ENCODE measurements around the gene RGS14.
A peak's percentile ranks its signal among the peaks of the same experiment; 100 is the strongest.

Gene RGS14

GRCh38 chr5:177402271-177403043 lies 44.7 kb downstream of the RGS14 start:
- H3K27ac ChIP-seq (ENCODE audit: low read depth in 2 of 2, low read length in 2 of 2) = peak overlapping the region; percentile 70 to 76
- H3K9me3 ChIP-seq (ENCODE audit: control insufficient read depth in 2 of 2, low read length in 2 of 2) = no peaks in the 10 kb centered on the region
- peaks cover 45% of the 10 kb centered on the region in 2 donors for H3K4me1 ChIP-seq (ENCODE audit: control insufficient read depth in 2 of 2, insufficient read depth in 2 of 2, low read length in 2 of 2)
- H3K36me3 ChIP-seq (ENCODE audit: control insufficient read depth in 2 of 2, insufficient read depth in 2 of 2, low read length in 2 of 2) = no peaks in the 10 kb centered on the region
- H3K9ac ChIP-seq (ENCODE audit: low read depth in 1 of 2, low read length in 2 of 2) = peak overlapping the region; percentile 14 to 80
- peak overlapping the region; percentile 70 to 74 for H3K4me3 ChIP-seq (ENCODE audit: low read length in 2 of 2)
- peaks cover 3 to 9% of the 10 kb centered on the region in 2 donors for H3K27me3 ChIP-seq (ENCODE audit: control insufficient read depth in 2 of 2, insufficient read depth in 2 of 2, low read length in 2 of 2)

GRCh38 chr5:177403102-177403791 lies 45.5 kb downstream of the RGS14 start:
- no peaks in the 10 kb centered on the region for H3K36me3 ChIP-seq (ENCODE audit: control insufficient read depth in 2 of 2, insufficient read depth in 2 of 2, low read length in 2 of 2)
- peak overlapping the region; percentile 70 to 74 for H3K4me3 ChIP-seq (ENCODE audit: low read length in 2 of 2)
- H3K27ac ChIP-seq (ENCODE audit: low read depth in 2 of 2, low read length in 2 of 2) = peak overlapping the region; percentile 70 to 76
- no peaks in the 10 kb centered on the region for H3K9me3 ChIP-seq (ENCODE audit: control insufficient read depth in 2 of 2, low read length in 2 of 2)
- H3K4me1 ChIP-seq (ENCODE audit: control insufficient read depth in 2 of 2, insufficient read depth in 2 of 2, low read length in 2 of 2) = peaks cover 45% of the 10 kb centered on the region in 2 donors
- peaks cover 3 to 9% of the 10 kb centered on the region in 2 donors for H3K27me3 ChIP-seq (ENCODE audit: control insufficient read depth in 2 of 2, insufficient read depth in 2 of 2, low read length in 2 of 2)
- peak overlapping the region; percentile 60 to 80 for H3K9ac ChIP-seq (ENCODE audit: low read depth in 1 of 2, low read length in 2 of 2)

- H3K4me3 ChIP-seq (ENCODE audit: low read length in 2 of 2) = peak overlapping the region; percentile 70 to 74
- peak overlapping the region; percentile 60 to 80 for H3K9ac ChIP-seq (ENCODE audit: low read depth in 1 of 2, low read length in 2 of 2)
- no peaks in the 10 kb centered on the region for H3K36me3 ChIP-seq (ENCODE audit: control insufficient read depth in 2 of 2, insufficient read depth in 2 of 2, low read length in 2 of 2)
- no peaks in the 10 kb centered on the region for H3K9me3 ChIP-seq (ENCODE audit: control insufficient read depth in 2 of 2, low read length in 2 of 2)
- peaks cover 45% of the 10 kb centered on the region in 2 donors for H3K4me1 ChIP-seq (ENCODE audit: control insufficient read depth in 2 of 2, insufficient read depth in 2 of 2, low read length in 2 of 2)
- H3K27me3 ChIP-seq (ENCODE audit: control insufficient read depth in 2 of 2, insufficient read depth in 2 of 2, low read length in 2 of 2) = peaks cover 3 to 9% of the 10 kb centered on the region in 2 donors
- H3K27ac ChIP-seq (ENCODE audit: low read depth in 2 of 2, low read length in 2 of 2) = peak overlapping the region; percentile 70 to 76
Observed at GRCh38 chr5:177403792-177404640, 46.3 kb downstream of the RGS14 start.

GRCh38 chr5:177404641-177405179 lies 47.0 kb downstream of the RGS14 start:
- peak overlapping the region; percentile 70 to 76 for H3K27ac ChIP-seq (ENCODE audit: low read depth in 2 of 2, low read length in 2 of 2)
- H3K9ac ChIP-seq (ENCODE audit: low read depth in 1 of 2, low read length in 2 of 2) = peak overlapping the region; percentile 60 to 80
- H3K9me3 ChIP-seq (ENCODE audit: control insufficient read depth in 2 of 2, low read length in 2 of 2) = no peaks in the 10 kb centered on the region
- peaks cover 40 to 42% of the 10 kb centered on the region in 2 donors for H3K4me1 ChIP-seq (ENCODE audit: control insufficient read depth in 2 of 2, insufficient read depth in 2 of 2, low read length in 2 of 2)
- no peaks in the 10 kb centered on the region for H3K36me3 ChIP-seq (ENCODE audit: control insufficient read depth in 2 of 2, insufficient read depth in 2 of 2, low read length in 2 of 2)
- H3K27me3 ChIP-seq (ENCODE audit: control insufficient read depth in 2 of 2, insufficient read depth in 2 of 2, low read length in 2 of 2) = peaks cover 0 to 9% of the 10 kb centered on the region in 2 donors
- H3K4me3 ChIP-seq (ENCODE audit: low read length in 2 of 2) = peak overlapping the region; percentile 70 to 74

GRCh38 chr5:177405312-177405711 lies 47.6 kb downstream of the RGS14 start:
- no peaks in the 10 kb centered on the region for H3K36me3 ChIP-seq (ENCODE audit: control insufficient read depth in 2 of 2, insufficient read depth in 2 of 2, low read length in 2 of 2)
- no peaks in the 10 kb centered on the region for H3K9me3 ChIP-seq (ENCODE audit: control insufficient read depth in 2 of 2, low read length in 2 of 2)
- no peak overlapping the region for H3K9ac ChIP-seq (ENCODE audit: low read depth in 1 of 2, low read length in 2 of 2)
- peak overlapping the region in 1 of 2 donors; percentile 23 for H3K27ac ChIP-seq (ENCODE audit: low read depth in 2 of 2, low read length in 2 of 2)
- no peak overlapping the region for H3K4me3 ChIP-seq (ENCODE audit: low read length in 2 of 2)
- peaks cover 0 to 9% of the 10 kb centered on the region in 2 donors for H3K27me3 ChIP-seq (ENCODE audit: control insufficient read depth in 2 of 2, insufficient read depth in 2 of 2, low read length in 2 of 2)
- H3K4me1 ChIP-seq (ENCODE audit: control insufficient read depth in 2 of 2, insufficient read depth in 2 of 2, low read length in 2 of 2) = peaks cover 34 to 36% of the 10 kb centered on the region in 2 donors

GRCh38 chr5:177405805-177406204 lies 48.1 kb downstream of the RGS14 start:
- Histone ChIP-seq H3K9me3 (ENCODE audit: control insufficient read depth in 2 of 2, low read length in 2 of 2) (no peaks in the 10 kb centered on the region), H3K4me3 (ENCODE audit: low read length in 2 of 2) (no peak overlapping the region), H3K27me3 (ENCODE audit: control insufficient read depth in 2 of 2, insufficient read depth in 2 of 2, low read length in 2 of 2) (peaks cover 0 to 9% of the 10 kb centered on the region in 2 donors), H3K9ac (ENCODE audit: low read depth in 1 of 2, low read length in 2 of 2) (no peak overlapping the region), H3K27ac (ENCODE audit: low read depth in 2 of 2, low read length in 2 of 2) (peak overlapping the region in 1 of 2 donors; percentile 23), H3K4me1 (ENCODE audit: control insufficient read depth in 2 of 2, insufficient read depth in 2 of 2, low read length in 2 of 2) (peaks cover 32 to 35% of the 10 kb centered on the region in 2 donors), H3K36me3 (ENCODE audit: control insufficient read depth in 2 of 2, insufficient read depth in 2 of 2, low read length in 2 of 2) (no peaks in the 10 kb centered on the region)

- Histone ChIP-seq H3K27me3 (ENCODE audit: control insufficient read depth in 2 of 2, insufficient read depth in 2 of 2, low read length in 2 of 2) (no peaks in the 10 kb centered on the region), H3K9me3 (ENCODE audit: control insufficient read depth in 2 of 2, low read length in 2 of 2) (no peaks in the 10 kb centered on the region), H3K9ac (ENCODE audit: low read depth in 1 of 2, low read length in 2 of 2) (no peak within 1 kb of the TSS), H3K4me1 (ENCODE audit: control insufficient read depth in 2 of 2, insufficient read depth in 2 of 2, low read length in 2 of 2) (peaks cover 9 to 17% of the 10 kb centered on the region in 2 donors), H3K27ac (ENCODE audit: low read depth in 2 of 2, low read length in 2 of 2) (no peak within 1 kb of the TSS), H3K4me3 (ENCODE audit: low read length in 2 of 2) (no peak within 1 kb of the TSS), H3K36me3 (ENCODE audit: control insufficient read depth in 2 of 2, insufficient read depth in 2 of 2, low read length in 2 of 2) (no peaks in the 10 kb centered on the region)
Observed at GRCh38 chr5:177409043-177409801, 51.5 kb downstream of the RGS14 start, which contains the start of gene F12. Gene F12 (minus strand): TSS chr5:177409564. CDS start chr5:177409527, 37 bp downstream.

- peaks cover 0 to 4% of the 10 kb centered on the region in 2 donors for H3K4me1 ChIP-seq (ENCODE audit: control insufficient read depth in 2 of 2, insufficient read depth in 2 of 2, low read length in 2 of 2)
- no peaks in the 10 kb centered on the region for H3K27me3 ChIP-seq (ENCODE audit: control insufficient read depth in 2 of 2, insufficient read depth in 2 of 2, low read length in 2 of 2)
- no peak overlapping the region for H3K9ac ChIP-seq (ENCODE audit: low read depth in 1 of 2, low read length in 2 of 2)
Observed at GRCh38 chr5:177410575-177410974, 52.9 kb downstream of the RGS14 start.

GRCh38 chr5:177412603-177413233 lies 55.0 kb downstream of the RGS14 start:
- H3K27me3 ChIP-seq (ENCODE audit: control insufficient read depth in 2 of 2, insufficient read depth in 2 of 2, low read length in 2 of 2) = no peaks in the 10 kb centered on the region
- H3K4me3 ChIP-seq (ENCODE audit: low read length in 2 of 2) = no peak overlapping the region

More at GRCh38 chr5:177410575-177410974, 52.9 kb downstream of the RGS14 start:
- H3K9me3 ChIP-seq (ENCODE audit: control insufficient read depth in 2 of 2, low read length in 2 of 2) = no peaks in the 10 kb centered on the region
- H3K36me3 ChIP-seq (ENCODE audit: control insufficient read depth in 2 of 2, insufficient read depth in 2 of 2, low read length in 2 of 2) = no peaks in the 10 kb centered on the region
- H3K27ac ChIP-seq (ENCODE audit: low read depth in 2 of 2, low read length in 2 of 2) = no peak overlapping the region
- no peak overlapping the region for H3K4me3 ChIP-seq (ENCODE audit: low read length in 2 of 2)

More at GRCh38 chr5:177412603-177413233, 55.0 kb downstream of the RGS14 start:
- Histone ChIP-seq H3K9me3 (ENCODE audit: control insufficient read depth in 2 of 2, low read length in 2 of 2) (no peaks in the 10 kb centered on the region), H3K4me1 (ENCODE audit: control insufficient read depth in 2 of 2, insufficient read depth in 2 of 2, low read length in 2 of 2) (peaks cover 2 to 4% of the 10 kb centered on the region in 2 donors), H3K27ac (ENCODE audit: low read depth in 2 of 2, low read length in 2 of 2) (peak overlapping the region; percentile 31 to 74), H3K9ac (ENCODE audit: low read depth in 1 of 2, low read length in 2 of 2) (peak overlapping the region in 1 of 2 donors; percentile 32), H3K36me3 (ENCODE audit: control insufficient read depth in 2 of 2, insufficient read depth in 2 of 2, low read length in 2 of 2) (no peaks in the 10 kb centered on the region)
